DMS153 (cell line): Measurements from ENCODE around the gene OTULINL.
A peak's percentile ranks its signal among the peaks of the same experiment; 100 is the strongest.

Source experiments
- DNase-seq: peaks from one replicate; lab custom pipeline; 2025; lab: John Stamatoyannopoulos, UW

The OTULINL gene

GRCh38 chr5:14600846-14601245, 19.3 kb downstream of the OTULINL start:
- no peak for DNase-seq

GRCh38 chr5:14603141-14603540, 21.5 kb downstream of the OTULINL start:
- no peak for DNase-seq

- DNase-seq: no peak
Observed at GRCh38 chr5:14607104-14607503, 25.5 kb downstream of the OTULINL start.

- DNase-seq: no peak
Observed at GRCh38 chr5:14608169-14608568, 26.6 kb downstream of the OTULINL start.

GRCh38 chr5:14611737-14612136, 30.1 kb downstream of the OTULINL start:
- DNase-seq: no peak

GRCh38 chr5:14614490-14614889, 32.9 kb downstream of the OTULINL start:
- DNase-seq: no peak

- peak; percentile 90 for DNase-seq
Observed at GRCh38 chr5:14615365-14615764, 33.8 kb downstream of the OTULINL start.

GRCh38 chr5:14617441-14617840, 35.8 kb downstream of the OTULINL start:
- DNase-seq: no peak

- no peak for DNase-seq
Observed at GRCh38 chr5:14627270-14627669, 45.7 kb downstream of the OTULINL start.

- no peak for DNase-seq
Observed at GRCh38 chr5:14628346-14628745, 46.8 kb downstream of the OTULINL start.

- DNase-seq: no peak
Observed at GRCh38 chr5:14630671-14631070, 49.1 kb downstream of the OTULINL start.

GRCh38 chr5:14635656-14636055, 54.1 kb downstream of the OTULINL start:
- DNase-seq: no peak

GRCh38 chr5:14640765-14641164, 59.2 kb downstream of the OTULINL start:
- no peak for DNase-seq

- DNase-seq: no peak
Observed at GRCh38 chr5:14644623-14645237, 63.1 kb downstream of the OTULINL start.

- no peak for DNase-seq
Observed at GRCh38 chr5:14650052-14650451, 68.5 kb downstream of the OTULINL start.

- DNase-seq: no peak
Observed at GRCh38 chr5:14655146-14655741, 73.7 kb downstream of the OTULINL start.

- DNase-seq: no peak
Observed at GRCh38 chr5:14656898-14657297, 75.3 kb downstream of the OTULINL start.

GRCh38 chr5:14659821-14660607, 78.4 kb downstream of the OTULINL start:
- DNase-seq: no peak

- no peak for DNase-seq
Observed at GRCh38 chr5:14660833-14661232, 79.2 kb downstream of the OTULINL start.
